ENCODE results near the gene SLC2A10.
"Not testable (repeated sequence)": the region's sequence is repeated elsewhere in the genome, so short reads cannot be mapped to it uniquely, and the experiment has no call there.

Gene SLC2A10

GRCh38 chr20:46709459-46710152, at the start of gene SLC2A10:
Gene SLC2A10 (plus strand): TSS chr20:46709649. CDS start chr20:46709737, 88 bp downstream.
- DNase-seq: no peak

GRCh38 chr20:46660487-46660886, 49.0 kb upstream of the SLC2A10 start:
- DNase-seq: no peak

- DNase-seq: no peak
Observed at GRCh38 chr20:46661659-46662058, 47.8 kb upstream of the SLC2A10 start.

GRCh38 chr20:46663531-46663930, 45.9 kb upstream of the SLC2A10 start:
- DNase-seq: no peak

GRCh38 chr20:46665602-46666001, 43.8 kb upstream of the SLC2A10 start:
- DNase-seq: no peak

- no peak for DNase-seq
Observed at GRCh38 chr20:46666306-46666705, 43.1 kb upstream of the SLC2A10 start.

GRCh38 chr20:46666818-46667515, 42.5 kb upstream of the SLC2A10 start:
- no peak for DNase-seq

- DNase-seq: no peak
Observed at GRCh38 chr20:46670228-46670584, 39.2 kb upstream of the SLC2A10 start.

GRCh38 chr20:46670585-46671584, 38.6 kb upstream of the SLC2A10 start:
- DNase-seq: no peak

- DNase-seq: no peak
Observed at GRCh38 chr20:46671866-46672542, 37.4 kb upstream of the SLC2A10 start.

- DNase-seq: no peak
Observed at GRCh38 chr20:46672543-46673148, 36.8 kb upstream of the SLC2A10 start.

- no peak for DNase-seq
Observed at GRCh38 chr20:46673394-46674252, 35.8 kb upstream of the SLC2A10 start.

- no peak for DNase-seq
Observed at GRCh38 chr20:46674253-46675083, 35.0 kb upstream of the SLC2A10 start.

GRCh38 chr20:46676649-46677316, 32.7 kb upstream of the SLC2A10 start:
- DNase-seq: not testable (repeated sequence)

- no peak for DNase-seq
Observed at GRCh38 chr20:46677608-46678007, 31.8 kb upstream of the SLC2A10 start.

GRCh38 chr20:46678516-46678915, 30.9 kb upstream of the SLC2A10 start:
- no peak for DNase-seq

GRCh38 chr20:46680684-46681031, 28.8 kb upstream of the SLC2A10 start:
- DNase-seq: no peak

GRCh38 chr20:46681032-46681854, 28.2 kb upstream of the SLC2A10 start:
- peak; percentile 66 for DNase-seq
